NCI-H2227 treated with DMSO at 0.1 percent for 48 hours (cell line): ENCODE data around the gene IHH.

Source experiments
- DNase-seq: peaks from one replicate; lab custom pipeline; 2025; lab: John Stamatoyannopoulos, UW

Gene IHH

GRCh38 chr2:219076253-219076652, 15.5 kb upstream of the IHH start:
- DNase-seq = no peak

- DNase-seq = peak; percentile 18
These were observed 12.8 kb upstream of the IHH start for GRCh38 chr2:219073413-219074129.

DNA sequence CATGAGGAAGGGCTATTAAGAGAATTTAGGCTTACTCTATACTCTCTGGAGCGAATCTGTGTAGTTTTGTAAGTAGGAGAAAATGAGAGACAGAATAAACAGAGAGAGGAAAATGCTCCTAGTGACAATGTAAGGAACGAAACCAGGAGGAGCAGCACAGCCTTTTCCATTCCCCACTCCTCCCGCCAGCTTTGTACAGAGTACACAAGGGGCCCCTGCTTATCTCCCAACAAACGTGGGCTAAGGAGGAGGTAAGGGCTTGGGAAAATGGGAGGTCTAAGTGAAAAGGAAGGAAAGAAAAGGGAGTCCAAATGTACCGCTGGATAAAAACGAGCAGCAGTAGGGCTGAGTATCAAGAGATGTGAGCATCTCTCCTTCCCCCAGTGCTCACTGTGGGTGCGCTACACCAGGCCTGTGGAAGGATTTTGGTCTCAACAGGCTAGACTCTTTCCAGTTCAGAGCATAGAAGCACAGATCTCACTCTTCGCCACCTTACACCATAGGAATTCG, 12.1 kb upstream of the IHH start:
- DNase-seq = no peak

DNA sequence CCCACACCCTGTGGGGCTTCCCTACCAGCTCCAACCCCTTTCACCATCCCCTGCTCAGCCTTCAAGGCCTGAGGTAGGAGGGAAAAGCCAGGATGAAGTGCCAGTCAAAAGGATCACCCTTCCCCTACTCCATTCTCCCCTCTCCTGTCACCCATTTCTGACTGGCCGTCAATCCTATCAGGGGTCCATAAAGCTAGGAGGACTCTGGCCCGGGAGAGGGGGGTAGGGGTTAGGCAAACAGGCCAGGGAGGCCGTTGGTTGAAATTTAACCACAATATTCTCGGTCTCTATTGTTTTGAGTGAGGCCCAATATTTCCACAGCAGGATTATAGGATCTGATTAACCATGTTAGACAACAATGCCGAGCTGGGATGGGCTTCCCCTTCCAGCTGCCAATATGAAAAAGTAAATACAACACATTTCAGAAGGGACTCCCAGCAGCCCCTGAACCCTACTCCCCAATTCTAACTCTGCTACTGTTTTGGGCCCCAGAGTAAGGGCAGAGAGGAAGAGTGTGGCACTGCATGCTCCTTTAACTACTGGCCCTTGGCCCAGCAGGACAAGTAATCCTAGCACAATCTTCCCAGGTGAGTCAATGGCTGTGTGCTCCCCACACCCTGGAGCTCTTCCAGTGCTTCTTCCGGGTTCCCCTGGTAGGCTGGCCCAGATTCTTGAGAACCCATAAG, 10.6 kb upstream of the IHH start:
- DNase-seq = no peak

DNA sequence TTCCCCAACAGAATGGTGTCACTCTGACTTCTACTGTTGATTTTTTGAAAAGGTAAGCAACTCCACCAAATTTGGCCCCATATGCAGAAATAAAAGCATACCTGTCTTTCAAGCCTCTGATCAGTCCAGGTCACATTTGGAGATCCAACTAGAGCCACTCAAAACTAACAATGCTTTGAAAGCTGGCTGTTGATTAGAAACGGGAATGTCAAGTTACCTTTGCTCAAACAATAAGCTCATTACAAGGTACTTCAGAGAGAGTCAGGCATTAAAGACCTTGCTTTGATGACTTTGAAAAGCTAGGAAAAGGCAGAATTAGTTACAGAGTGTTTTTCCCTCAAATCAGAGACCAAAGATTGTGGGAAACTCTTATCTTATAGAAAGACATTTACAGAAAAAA, 4.8 kb upstream of the IHH start:
- DNase-seq = no peak

- DNase-seq = no peak
These were observed 1.4 kb upstream of the IHH start for GRCh38 chr2:219062081-219062480.

- no peak for DNase-seq
These were observed 717 bp downstream of the IHH start for GRCh38 chr2:219059725-219060682.

- no peak for DNase-seq
These were observed 1.4 kb downstream of the IHH start for GRCh38 chr2:219059375-219059724.

- no peak for DNase-seq
These were observed 2.0 kb downstream of the IHH start for GRCh38 chr2:219058541-219059374.

DNA sequence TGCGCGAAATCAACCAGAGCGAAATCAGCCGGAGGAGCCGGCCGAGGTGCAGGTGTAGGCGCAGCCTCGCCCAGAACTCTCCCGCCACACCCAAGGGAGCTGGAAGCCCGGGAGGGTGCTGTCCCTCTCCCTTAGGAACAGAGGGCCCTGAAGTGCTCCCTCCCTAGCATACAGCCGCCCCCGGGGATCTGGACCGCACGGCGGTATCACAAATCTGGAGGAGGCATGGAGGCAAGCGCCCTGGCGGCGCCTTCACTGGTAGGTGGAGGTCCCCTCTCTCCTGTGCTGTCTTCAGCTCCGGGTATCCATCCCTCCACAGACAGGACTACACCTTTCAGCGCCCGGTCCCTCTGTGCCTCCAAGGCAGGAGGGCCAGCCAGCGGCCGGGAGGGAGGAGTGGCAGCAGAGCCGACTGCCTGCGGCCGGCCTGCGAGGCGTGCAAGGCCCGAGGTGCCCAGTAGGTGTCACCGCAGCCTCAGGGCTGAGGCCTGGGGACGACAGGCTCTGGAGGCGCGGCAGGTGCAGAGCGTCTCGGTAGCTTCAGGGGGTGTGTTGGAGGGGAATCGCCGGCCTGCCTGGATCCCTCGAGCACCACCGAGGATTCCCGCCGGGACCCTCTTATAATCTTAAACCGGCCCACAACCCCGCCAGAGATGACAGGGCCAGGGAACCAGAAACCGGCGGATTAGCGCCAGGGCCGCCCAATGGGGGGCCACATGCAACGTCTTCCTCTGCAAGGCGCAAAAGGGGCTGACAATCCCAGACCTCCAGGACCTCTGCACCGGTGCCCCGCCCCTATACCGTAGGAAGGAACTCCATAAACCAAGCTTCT, 2.8 kb downstream of the IHH start:
- peak; percentile 44 for DNase-seq

- DNase-seq = peak; percentile 35
These were observed 3.6 kb downstream of the IHH start for GRCh38 chr2:219056896-219057708.

GRCh38 chr2:219056176-219056895, 4.4 kb downstream of the IHH start:
- no peak for DNase-seq

DNA sequence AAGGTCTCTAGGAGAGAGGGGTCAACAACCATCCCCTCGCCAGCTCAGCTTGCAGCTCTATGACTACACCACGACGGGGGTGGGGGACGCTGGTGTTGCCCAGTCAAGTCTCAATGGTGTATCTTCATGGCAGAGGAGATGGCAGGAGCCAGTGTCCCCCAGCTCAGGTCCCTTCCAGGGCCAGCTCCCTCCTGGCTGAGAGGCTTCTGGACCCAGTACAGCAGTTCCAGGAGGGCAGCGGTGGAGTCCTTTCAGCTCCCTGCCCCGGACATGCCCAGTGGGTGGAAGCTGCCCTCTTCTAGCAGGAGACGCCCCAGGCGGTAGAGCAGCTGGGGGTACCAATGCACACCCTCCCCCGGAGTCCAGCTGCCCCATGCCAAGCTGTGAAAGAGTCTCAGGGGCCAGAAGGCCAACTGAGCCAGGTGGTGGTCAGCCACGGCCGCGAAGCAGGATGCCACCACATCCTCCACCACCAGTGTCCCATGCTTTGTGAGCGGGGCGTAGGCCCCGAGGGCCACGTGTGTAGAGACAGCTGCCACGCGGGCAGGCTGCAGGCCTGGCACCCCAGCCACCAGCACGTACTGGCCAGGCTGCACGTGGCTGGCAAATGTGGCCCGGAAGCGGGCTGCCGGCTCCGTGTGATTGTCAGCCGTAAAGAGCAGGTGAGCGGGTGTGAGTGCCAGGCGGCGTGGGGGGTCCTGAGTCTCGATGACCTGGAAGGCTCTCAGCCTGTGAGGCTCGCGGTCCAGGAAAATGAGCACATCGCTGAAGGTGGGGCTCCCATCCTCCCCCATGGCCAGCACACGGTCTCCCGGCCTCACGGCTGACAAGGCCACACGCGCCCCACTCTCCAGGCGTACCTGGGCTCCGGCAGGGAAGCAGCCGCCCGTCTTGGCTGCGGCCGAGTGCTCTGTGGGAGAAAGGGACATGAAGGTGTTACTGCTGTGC, 5.5 kb downstream of the IHH start:
- no peak for DNase-seq

GRCh38 chr2:219049282-219049681, 11.4 kb downstream of the IHH start:
- DNase-seq = no peak

DNA sequence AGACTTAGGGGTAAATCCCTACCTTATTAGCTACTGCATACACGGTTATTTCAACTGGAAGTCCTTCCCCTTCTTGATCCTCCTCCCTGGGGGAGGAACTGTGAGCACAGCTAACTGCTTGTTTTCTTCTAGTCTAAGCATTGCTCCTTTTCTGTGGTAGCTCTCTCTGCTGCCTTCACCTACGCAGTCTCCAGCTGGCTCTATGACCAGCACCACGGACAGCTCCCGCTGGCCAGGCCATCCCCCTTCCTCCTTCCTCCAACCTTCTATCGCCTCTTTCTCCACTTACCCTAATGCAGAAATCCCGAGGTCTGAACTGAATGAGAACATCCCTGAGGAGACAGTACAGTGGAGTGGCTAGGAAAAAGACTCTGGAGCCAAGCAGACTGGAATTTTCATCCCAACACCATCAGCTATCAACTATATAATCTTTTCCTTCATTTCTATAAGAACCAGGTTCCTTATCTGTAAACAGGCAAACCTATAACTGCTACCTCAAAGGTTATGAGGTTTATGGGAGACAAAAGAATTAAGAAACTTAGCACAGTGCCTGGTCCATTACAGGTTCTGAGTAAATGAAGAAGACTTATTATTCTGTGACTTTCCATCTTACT, 14.7 kb downstream of the IHH start:
- no peak for DNase-seq

GRCh38 chr2:219042750-219043149, 18.0 kb downstream of the IHH start:
- DNase-seq = no peak

DNA sequence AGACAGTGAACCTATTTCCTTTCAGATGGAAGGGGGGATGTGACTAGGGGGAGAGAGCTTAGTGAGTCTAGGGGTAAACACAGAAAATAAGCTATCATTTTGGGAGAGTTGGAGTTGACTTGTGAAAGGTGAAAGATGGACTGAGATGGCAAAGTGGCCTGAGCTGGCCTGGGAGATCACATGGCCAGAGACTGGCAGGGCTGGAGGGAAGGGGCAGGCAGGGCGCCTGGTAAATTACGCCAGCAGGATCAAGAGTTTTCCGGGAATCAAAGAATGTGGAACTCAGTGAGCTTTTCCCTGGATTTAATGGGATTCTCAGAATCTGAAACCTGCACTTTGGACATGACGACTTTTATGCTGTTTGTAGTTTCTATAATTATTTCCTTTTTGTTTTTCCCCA, 18.6 kb downstream of the IHH start:
- no peak for DNase-seq

GRCh38 chr2:219041252-219041651, 19.5 kb downstream of the IHH start, which contains the start of gene CFAP65:
Gene CFAP65 (minus strand): TSS chr2:219041516. CDS start chr2:219039048, 2,468 bp downstream.
- DNase-seq = peak; percentile 61
